Kidney (tissue), 14 donors: ENCODE data around the gene CACNB4. TPM values are rescaled to one million over a fixed set of nuclear protein-coding genes. Genes with fewer than 3 reads are reported as not detected.

Experiments
- DNase-seq, 5 donors: peaks; one replicate each; pipeline ENCODE4 v3.0.0-alpha.2; 2013 to 2020
- FAIRE-seq: peaks from 2 replicates; lab custom pipeline; 2012; peaks lifted over from hg19 to GRCh38; lab: Jason Lieb, UNC
- H3K27ac ChIP-seq, 2 donors: one replicate each; pipeline ENCODE4 v1.7.0; 2013; ENCODE audit warnings: low read depth in 2 of 2, low read length in 2 of 2, inconsistent platforms in 1 of 2
- H3K27me3 ChIP-seq: one replicate; pipeline ENCODE4 v1.7.1; 2013; ENCODE audit warnings: low read length, inconsistent platforms; ENCODE audit not compliant: control insufficient read depth, insufficient read depth
- H3K36me3 ChIP-seq, 3 donors: one replicate each; pipeline versions ENCODE4 v1.7.0 to v1.7.1; 2013; ENCODE audit warnings: low read length in 3 of 3, control low read depth in 1 of 3, inconsistent platforms in 1 of 3; ENCODE audit not compliant: insufficient read depth in 3 of 3, control insufficient read depth in 2 of 3
- H3K4me1 ChIP-seq, 3 donors: one replicate each; pipeline versions ENCODE4 v1.7.0 to v1.7.1; 2013; ENCODE audit warnings: low read length in 3 of 3, inconsistent platforms in 1 of 3, low read depth in 1 of 3; ENCODE audit not compliant: control insufficient read depth in 2 of 3, insufficient read depth in 2 of 3
- H3K4me3 ChIP-seq, 3 donors: one replicate each; pipeline versions ENCODE4 v1.7.0 to v1.8.1; 2013; ENCODE audit warnings: low read length in 3 of 3, control low read depth in 1 of 3, inconsistent platforms in 1 of 3
- H3K9ac ChIP-seq, 3 donors: one replicate each; pipeline versions ENCODE4 v1.7.0 to v1.7.1; 2013; ENCODE audit warnings: low read length in 3 of 3, control low read depth in 1 of 3, inconsistent platforms in 1 of 3
- H3K9me3 ChIP-seq, 3 donors: one replicate each; pipeline versions ENCODE4 v1.7.0 to v1.7.1; 2013; ENCODE audit warnings: low read length in 3 of 3, control low read depth in 1 of 3, inconsistent platforms in 1 of 3; ENCODE audit not compliant: control insufficient read depth in 2 of 3, insufficient read depth in 1 of 3
- CTCF ChIP-seq: IDR thresholded peaks from 3 replicates; pipeline ENCODE4 v1.5.1; 2012; ENCODE audit warnings: mild to moderate bottlenecking, moderate library complexity, borderline replicate concordance; ENCODE audit not compliant: insufficient read depth; ENCODE audit errors: extremely low read depth
- intact Hi-C: fragments of 100-400 bp; cut with DNase I; formaldehyde crosslinking; loops from one replicate; pipeline ENCODE4 v1.11.1; 2022
- polyA plus RNA-seq: library from polyadenylated mRNA; stranded (reverse); fragments of 350-450 nt; fragmentation: Illumina TruSeq; extraction: RNeasy Lipid Tissue Mini Kit (QIAGEN cat#74804); gene quantifications from one replicate; pipeline ENCODE4 v1.2.3, GENCODE V29; 2014; ENCODE audit warnings: low read depth, low replicate concordance; ENCODE audit not compliant: insufficient read depth
- total RNA-seq: library from RNA; stranded (reverse); fragmentation: NEBNext Ultra II Directional; extraction: Animal tissue kit (Norgen Biotek cat#: 25700); gene quantifications from one replicate; pipeline ENCODE4 v1.2.1, GENCODE V29; 2021
- donor health status: control.
- donor health status: control.
- donor health status: control.
- donor health status: control.
- donor health status: control.
- donor health status: DM: yes; HTN: yes; CAD: no.
- donor health status: Normal renal cell carcinoma (clear cell type).

Gene CACNB4
- total and polyA plus RNA-seq, 2 donors from 2014 or later, result 1.3 to 2.2 TPM

- no peaks in the 10 kb centered on the region for H3K27me3 ChIP-seq
- no peak overlapping the region for H3K4me3 ChIP-seq
- peaks cover 0 to 2% (median 0%) of the 10 kb centered on the region in 3 donors for H3K4me1 ChIP-seq
- H3K9me3 ChIP-seq, result no peaks in the 10 kb centered on the region
- intact Hi-C loops, result no loop called here
- H3K9ac ChIP-seq, result no peak overlapping the region
- no peaks in the 10 kb centered on the region for H3K36me3 ChIP-seq
- H3K27ac ChIP-seq, result no peak overlapping the region
- FAIRE-seq (no peak), DNase-seq (peak in 1 of 5 donors; percentile 15)
- no peak for TF ChIP-seq CTCF
Observed at GRCh38 chr2:152132306-152132705, 33.5 kb upstream of the CACNB4 start.

DNA sequence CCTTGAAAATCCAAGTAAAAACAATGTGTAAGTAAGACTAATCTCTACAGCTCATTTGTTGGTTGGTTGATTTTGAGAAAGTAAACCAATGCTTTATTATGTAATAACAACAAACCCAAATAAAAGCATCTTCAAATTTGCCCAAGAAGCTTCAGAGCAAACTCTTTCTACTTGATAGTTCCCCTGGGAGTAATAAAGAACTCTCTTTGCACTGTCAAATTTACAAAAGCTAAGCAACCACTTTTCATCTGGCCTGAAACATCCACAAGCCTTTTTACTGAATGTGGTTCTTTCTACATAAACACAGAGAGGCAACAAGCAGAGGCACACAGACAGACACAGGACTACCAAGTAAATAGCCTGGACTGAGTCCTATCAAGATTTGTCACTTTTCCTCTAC, 28.8 kb upstream of the CACNB4 start:
- TF ChIP-seq CTCF, result no peak
- H3K4me3 ChIP-seq, result no peak overlapping the region
- H3K27me3 ChIP-seq, result no peaks in the 10 kb centered on the region
- H3K4me1 ChIP-seq, result no peaks in the 10 kb centered on the region
- H3K27ac ChIP-seq, result no peak overlapping the region
- no peak for FAIRE-seq
- no peak overlapping the region for H3K9ac ChIP-seq
- H3K36me3 ChIP-seq, result peaks cover 0 to 5% (median 3%) of the 10 kb centered on the region in 3 donors
- H3K9me3 ChIP-seq, result no peaks in the 10 kb centered on the region
- intact Hi-C loops, result no loop called here
- peak in 1 of 5 donors; percentile 45 for DNase-seq

DNA sequence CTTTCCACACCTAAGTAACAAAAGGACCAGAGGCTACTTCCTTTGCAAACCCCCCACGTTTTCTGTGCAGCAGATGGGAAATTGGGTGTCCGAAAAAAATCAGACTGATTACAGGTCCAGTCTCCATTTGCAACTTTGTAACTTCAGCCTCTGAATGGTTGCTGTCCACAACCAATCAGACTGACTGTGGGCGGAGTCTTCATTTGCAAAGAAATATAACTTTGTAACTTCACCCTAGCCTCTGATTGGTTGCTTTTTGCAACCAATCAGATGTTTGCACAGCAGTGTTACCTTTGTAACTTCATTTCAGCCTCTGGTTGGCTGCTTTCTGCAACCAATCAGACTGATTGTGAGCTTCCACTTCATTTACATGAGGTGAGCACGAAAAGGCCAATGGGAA, 27.8 kb upstream of the CACNB4 start:
- Histone ChIP-seq H3K36me3 (peaks cover 0 to 5% (median 3%) of the 10 kb centered on the region in 3 donors), H3K4me1 (no peaks in the 10 kb centered on the region), H3K9me3 (no peaks in the 10 kb centered on the region), H3K27me3 (no peaks in the 10 kb centered on the region), H3K27ac (no peak overlapping the region), H3K4me3 (no peak overlapping the region), H3K9ac (no peak overlapping the region)
- intact Hi-C loops, result no loop called here
- DNase-seq (no peak), FAIRE-seq (no peak)
- no peak for TF ChIP-seq CTCF

- Histone ChIP-seq H3K4me1 (no peaks in the 10 kb centered on the region), H3K9ac (no peak overlapping the region), H3K9me3 (no peaks in the 10 kb centered on the region), H3K4me3 (no peak overlapping the region), H3K27me3 (no peaks in the 10 kb centered on the region), H3K36me3 (peaks cover 0 to 10% (median 3%) of the 10 kb centered on the region in 3 donors), H3K27ac (no peak overlapping the region)
- intact Hi-C loops, result no loop called here
- FAIRE-seq, result no peak
- no peak for TF ChIP-seq CTCF
- DNase-seq, result no peak
Observed at GRCh38 chr2:152122161-152122560, 23.3 kb upstream of the CACNB4 start.
